Adrenal gland (tissue), 12 donors: Measurements from ENCODE around the gene LYPD6B. TPM values are rescaled to one million over a fixed set of nuclear protein-coding genes. Genes with fewer than 3 reads are reported as not detected.

Experiments used
- DNase-seq, 7 donors: peaks; one replicate each; pipeline ENCODE4 v3.0.0-alpha.2; 2019 to 2020
- H3K27ac ChIP-seq, 5 donors: fragments of 200-600 bp; sonication (generic) in 4 of 5; 1 replicate in 3 of 5; 2 replicates in 2 of 5; pipeline versions ENCODE4 v1.5.1 to v1.8.0; 2016 to 2020; ENCODE audit warnings: mild to moderate bottlenecking in 1 of 5
- H3K27me3 ChIP-seq: fragments of 200-600 bp; 2 replicates; pipeline ENCODE4 v1.8.0; 2021
- H3K36me3 ChIP-seq, 2 donors: fragments of 200-600 bp; replicated peaks in 1 of 2; 1 replicate in 1 of 2; 2 replicates in 1 of 2; pipeline versions ENCODE4 v1.5.1 to v1.8.0; 2018 to 2022
- H3K4me1 ChIP-seq, 2 donors: fragments of 200-600 bp; replicated peaks in 1 of 2; 1 replicate in 1 of 2; 2 replicates in 1 of 2; pipeline versions ENCODE4 v1.5.1 to v1.8.0; 2018 to 2021
- H3K4me3 ChIP-seq, 4 donors: fragments of 200-600 bp; sonication (generic) in 3 of 4; one replicate each; pipeline ENCODE4 v1.5.1; 2016 to 2018
- H3K9me3 ChIP-seq, 3 donors: fragments of 200-600 bp; sonication (generic) in 1 of 3; replicated peaks in 1 of 3; 1 replicate in 2 of 3; 2 replicates in 1 of 3; pipeline versions ENCODE4 v1.5.1 to v1.8.0; 2016 to 2021
- POLR2A ChIP-seq, 2 donors: fragments of 450-650 bp; IDR thresholded peaks; one replicate each; pipeline ENCODE4 v1.6.1; 2017; ENCODE audit warnings: antibody characterized with exemption in 2 of 2, mild to moderate bottlenecking in 2 of 2, moderate library complexity in 1 of 2
- WGBS, 4 donors: extraction: QIAGEN DNeasy Blood & Tissue Kit in 2 of 4; methylation state at CpG; one replicate each; pipeline versions ENCODE4 v1.1.5 to v1.1.7; 2013 to 2017; 5-methylcytosine and 5-hydroxymethylcytosine counted together
- intact Hi-C, 2 donors: fragments of 100-400 bp; cut with DNase I; formaldehyde crosslinking; loops; one replicate each; pipeline versions ENCODE4 v1.14.1 to v1.15.0; 2022 to 2023
- polyA plus RNA-seq, 3 donors: library from polyadenylated mRNA; stranded (reverse); fragments of 200-250 nt in 2 of 3; fragments of 350-450 nt in 1 of 3; fragmentation: Illumina TruSeq in 1 of 3; extraction: RNeasy Lipid Tissue Mini Kit (QIAGEN cat#74804) in 1 of 3; gene quantifications; one replicate each; pipeline ENCODE4 v1.2.3, GENCODE V29; 2013 to 2014
- total RNA-seq, 9 donors: library from RNA; depleted of rRNA in 4 of 9; stranded (reverse); fragments of >200 nt in 4 of 9; fragments of 120-200 nt in 1 of 9; fragmentation: NEBNext Ultra II Directional in 1 of 9; extraction: Animal tissue kit (Norgen Biotek cat#: 25700) in 1 of 9; gene quantifications; one replicate each; pipeline versions ENCODE4 v1.1.0 to v1.2.4, GENCODE V29; 2013 to 2023
- TF ChIP-seq, protein P1 (sequence below), 6 experiments: fragments of 450-650 bp in 4 of 6; fragments of 200-600 bp in 2 of 6; sonication (generic) in 1 of 6; IDR thresholded peaks; 1 replicate in 5 of 6; 2 replicates in 1 of 6; pipeline versions ENCODE4 v1.5.1 to v1.8.0; 2016 to 2021; ENCODE audit warnings: antibody characterized with exemption in 6 of 6, mild to moderate bottlenecking in 2 of 6, moderate library complexity in 1 of 6
- donor health status: healthy with polysubstance abuse.
- donor health status: Bipolar disorder and iron deficiency.
- donor health status: DM: yes; HTN: yes; CAD: no.
- donor health status: DM: no; HTN: no; CAD: no.
- donor health status: DM: no; HTN: no; CAD: no.
- donor health status: DM: yes; HTN: yes; CAD: no.

LYPD6B gene
- total and polyA plus RNA-seq, 12 donors = 0.15 to 0.98 (median 0.50) TPM; not detected in 2

DNA sequence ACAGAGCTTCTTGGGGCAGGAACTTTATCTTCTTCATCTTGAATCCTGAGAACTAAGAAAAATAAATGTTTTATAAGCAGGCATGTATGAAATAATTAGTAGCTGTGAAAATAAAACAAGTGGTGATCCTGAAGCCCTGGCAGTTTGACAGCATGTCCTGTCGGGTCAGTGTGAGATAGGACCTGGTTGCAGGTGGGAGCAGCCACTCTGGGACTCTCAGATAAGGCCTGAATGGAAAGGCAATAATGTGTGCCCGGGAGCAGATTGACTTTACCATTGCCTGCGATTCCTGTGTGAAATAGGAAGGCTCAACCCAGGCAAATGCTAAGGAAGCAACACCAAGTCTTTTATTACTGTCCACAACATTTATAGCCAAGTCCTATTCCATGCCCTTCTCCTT is 132.4 kb downstream of the LYPD6B start:
- intact Hi-C loops = no loop called here
- 65 to 76% (median 70%) methylated on average over 3 of the region's 3 CpGs for WGBS, 4 donors
- H3K9me3 ChIP-seq = no peaks in the 10 kb centered on the region
- no peak overlapping the region for H3K4me3 ChIP-seq
- no peak for DNase-seq
- no peaks in the 10 kb centered on the region for H3K27me3 ChIP-seq
- no peak for TF ChIP-seq POLR2A (IDR thresholded peaks at IDR 0.05)
- TF ChIP-seq, protein P1, sequence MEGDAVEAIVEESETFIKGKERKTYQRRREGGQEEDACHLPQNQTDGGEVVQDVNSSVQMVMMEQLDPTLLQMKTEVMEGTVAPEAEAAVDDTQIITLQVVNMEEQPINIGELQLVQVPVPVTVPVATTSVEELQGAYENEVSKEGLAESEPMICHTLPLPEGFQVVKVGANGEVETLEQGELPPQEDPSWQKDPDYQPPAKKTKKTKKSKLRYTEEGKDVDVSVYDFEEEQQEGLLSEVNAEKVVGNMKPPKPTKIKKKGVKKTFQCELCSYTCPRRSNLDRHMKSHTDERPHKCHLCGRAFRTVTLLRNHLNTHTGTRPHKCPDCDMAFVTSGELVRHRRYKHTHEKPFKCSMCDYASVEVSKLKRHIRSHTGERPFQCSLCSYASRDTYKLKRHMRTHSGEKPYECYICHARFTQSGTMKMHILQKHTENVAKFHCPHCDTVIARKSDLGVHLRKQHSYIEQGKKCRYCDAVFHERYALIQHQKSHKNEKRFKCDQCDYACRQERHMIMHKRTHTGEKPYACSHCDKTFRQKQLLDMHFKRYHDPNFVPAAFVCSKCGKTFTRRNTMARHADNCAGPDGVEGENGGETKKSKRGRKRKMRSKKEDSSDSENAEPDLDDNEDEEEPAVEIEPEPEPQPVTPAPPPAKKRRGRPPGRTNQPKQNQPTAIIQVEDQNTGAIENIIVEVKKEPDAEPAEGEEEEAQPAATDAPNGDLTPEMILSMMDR (IDR thresholded peaks at IDR 0.05) = no peak
- H3K4me1 ChIP-seq = no peaks in the 10 kb centered on the region
- no peak overlapping the region for H3K27ac ChIP-seq
- H3K36me3 ChIP-seq = no peaks in the 10 kb centered on the region

- WGBS, 4 donors = 67 to 71% (median 69%) methylated on average over 3 of the region's 3 CpGs
- H3K36me3 ChIP-seq = no peaks in the 10 kb centered on the region
- TF ChIP-seq, protein P1 (IDR thresholded peaks at IDR 0.05) = no peak
- no peak for TF ChIP-seq POLR2A (IDR thresholded peaks at IDR 0.05)
- H3K27me3 ChIP-seq = no peaks in the 10 kb centered on the region
- intact Hi-C loops = no loop called here
- no peaks in the 10 kb centered on the region for H3K9me3 ChIP-seq
- H3K4me1 ChIP-seq = no peaks in the 10 kb centered on the region
- no peak overlapping the region for H3K27ac ChIP-seq
- no peak overlapping the region for H3K4me3 ChIP-seq
- no peak for DNase-seq
These were observed 134.7 kb downstream of the LYPD6B start for GRCh38 chr2:149173220-149173619.

DNA sequence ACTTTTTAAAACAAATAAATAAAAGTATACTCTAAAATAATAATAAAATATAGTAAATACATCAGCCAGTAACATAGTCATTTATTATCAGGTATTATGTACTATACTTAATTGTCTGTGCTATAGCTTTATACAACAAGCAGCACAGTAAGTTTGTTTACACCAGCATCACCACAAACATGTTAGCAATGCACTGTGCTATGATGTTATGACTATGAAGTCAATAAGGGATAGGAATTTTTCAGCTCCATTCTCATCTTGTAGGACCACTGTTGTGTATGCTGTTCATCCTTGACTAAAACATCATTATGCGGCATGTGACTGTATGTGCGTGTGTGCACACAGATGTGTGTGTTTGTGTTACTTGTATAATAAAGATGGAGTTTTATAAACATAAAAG is 137.5 kb downstream of the LYPD6B start:
- no peak overlapping the region for H3K4me3 ChIP-seq
- intact Hi-C loops = no loop called here

GRCh38 chr2:149178612-149179011 is 140.1 kb downstream of the LYPD6B start:
- WGBS, 4 donors = 69 to 78% (median 72%) methylated on average over 5 of the region's 5 CpGs
- H3K9me3 ChIP-seq = no peaks in the 10 kb centered on the region
- TF ChIP-seq, protein P1 (IDR thresholded peaks at IDR 0.05) = no peak
- no peak for TF ChIP-seq POLR2A (IDR thresholded peaks at IDR 0.05)
- H3K27me3 ChIP-seq = no peaks in the 10 kb centered on the region
- no peak for DNase-seq
- intact Hi-C loops = no loop called here
- no peak overlapping the region for H3K4me3 ChIP-seq
- no peaks in the 10 kb centered on the region for H3K4me1 ChIP-seq
- no peak overlapping the region for H3K27ac ChIP-seq
- no peaks in the 10 kb centered on the region for H3K36me3 ChIP-seq

More for the DNA sequence above, 137.5 kb downstream of the LYPD6B start:
- Histone ChIP-seq H3K27ac (no peak overlapping the region), H3K9me3 (no peaks in the 10 kb centered on the region), H3K27me3 (no peaks in the 10 kb centered on the region), H3K36me3 (no peaks in the 10 kb centered on the region), H3K4me1 (no peaks in the 10 kb centered on the region)
- 89 to 96% (median 95%) methylated on average over 2 of the region's 2 CpGs for WGBS, 4 donors
- TF ChIP-seq POLR2A (IDR thresholded peaks at IDR 0.05) = no peak
- TF ChIP-seq, protein P1 (IDR thresholded peaks at IDR 0.05) = no peak
- no peak for DNase-seq
